HepG2 (cell line): ENCODE measurements around the gene ERBB3. TPM values are rescaled to one million over a fixed set of nuclear protein-coding genes. Genes with fewer than 3 reads are reported as not detected.

Experiments used
- ATAC-seq: fragments of 200-7000 bp; cut with Tn5 transposase; 3 replicates; pipeline ENCODE4 v1.9.1; 2020; ENCODE audit warnings: mild to moderate bottlenecking, moderate library complexity
- BruUV-seq: library from RNA; stranded (reverse); fragments of 400-500 nt; replicated peaks from 2 replicates; lab custom pipeline; 2021; lab: Mats Ljungman, UMichigan
- CTCF ChIA-PET: fragments of 300-600 bp; formaldehyde crosslinking; extraction: SDS; loops from one replicate; lab custom pipeline; 2021; ENCODE audit warnings: low total read pairs, inconsistent platforms, low intra/inter-chr PET ratio; lab: Yijun Ruan, JAX
- POLR2A ChIA-PET: fragments of 350-600 bp; sonication (Branson Sonifier 250); formaldehyde crosslinking; loops from one replicate; lab custom pipeline; 2020; ENCODE audit warnings: antibody characterized with exemption, inconsistent platforms; lab: Yijun Ruan, JAX
- DNase-seq: peaks from one replicate; pipeline ENCODE4 v3.0.0-alpha.2; 2015; ENCODE audit warnings: low spot score
- FAIRE-seq: peaks from 3 replicates; lab custom pipeline; 2011; peaks lifted over from hg19 to GRCh38; lab: Jason Lieb, UNC
- H2AFZ ChIP-seq: one replicate; pipeline ENCODE4 v1.6.1; 2011; ENCODE audit warnings: low read length, inconsistent platforms
- H3K27ac ChIP-seq: fragments of 300-600 bp; 3 replicates; pipeline ENCODE4 v1.8.0; 2011; ENCODE audit warnings: mixed run types, mild to moderate bottlenecking, mixed read lengths, low read length, inconsistent platforms; ENCODE audit not compliant: insufficient read depth; ENCODE audit errors: extremely low read length
- H3K27me3 ChIP-seq, 2 experiments: fragments of 200-600 bp in 1 of 2; 2 replicates in 1 of 2; 3 replicates in 1 of 2; pipeline versions ENCODE4 v1.6.0 to v1.8.0; 2011; ENCODE audit warnings: low read length in 2 of 2, mild to moderate bottlenecking in 2 of 2, moderate library complexity in 2 of 2, inconsistent platforms in 1 of 2; ENCODE audit not compliant: insufficient read depth in 2 of 2, control insufficient read depth in 1 of 2
- H3K36me3 ChIP-seq, 2 experiments: fragments of 200-600 bp in 1 of 2; replicated peaks in 1 of 2; 2 replicates in 1 of 2; 3 replicates in 1 of 2; pipeline versions ENCODE4 v1.5.1 to v1.8.0; 2011; ENCODE audit warnings: low read length in 2 of 2, inconsistent platforms in 1 of 2; ENCODE audit not compliant: insufficient read depth in 2 of 2, control insufficient read depth in 1 of 2
- H3K4me1 ChIP-seq: 2 replicates; pipeline ENCODE4 v1.5.1; 2012; ENCODE audit warnings: low read length, inconsistent platforms; ENCODE audit not compliant: insufficient read depth
- H3K4me2 ChIP-seq: 2 replicates; pipeline ENCODE4 v1.6.0; 2011; ENCODE audit warnings: low read depth, low read length, inconsistent platforms
- H3K4me3 ChIP-seq, 3 experiments: fragments of 200-600 bp in 1 of 3; sonication (generic), shearing (Covaris generic) in 1 of 3; replicated peaks in 1 of 3; 2 replicates each; pipeline ENCODE4 v1.5.1; 2011 to 2016; ENCODE audit warnings: low read length in 3 of 3, inconsistent platforms in 2 of 3, low read depth in 2 of 3, mild to moderate bottlenecking in 2 of 3, control low read depth in 1 of 3, mixed read lengths in 1 of 3; ENCODE audit not compliant: insufficient read depth in 1 of 3
- H3K79me2 ChIP-seq: one replicate; pipeline ENCODE4 v1.6.1; 2011; ENCODE audit warnings: low read length, inconsistent platforms; ENCODE audit not compliant: insufficient read depth
- H3K9ac ChIP-seq: 2 replicates; pipeline ENCODE4 v1.6.0; 2011; ENCODE audit warnings: mild to moderate bottlenecking, low read depth, low read length, inconsistent platforms; ENCODE audit not compliant: insufficient read depth
- H3K9me3 ChIP-seq: 2 replicates; pipeline ENCODE4 v1.5.1; 2012; ENCODE audit warnings: mild to moderate bottlenecking, low read length
- H4K20me1 ChIP-seq: 2 replicates; pipeline ENCODE4 v1.6.0; 2011; ENCODE audit warnings: inconsistent platforms, mild to moderate bottlenecking, low read length, moderate library complexity; ENCODE audit not compliant: insufficient read depth
- CC2D1A ChIP-seq: sonication (generic); formaldehyde crosslinking; IDR thresholded peaks from 2 replicates; pipeline ENCODE4 v1.8.1; 2023; ENCODE audit warnings: mild to moderate bottlenecking, missing genetic modification reagents
- FUBP1 ChIP-seq: sonication (generic); formaldehyde crosslinking; IDR thresholded peaks from 2 replicates; pipeline ENCODE4 v1.5.1; 2020; ENCODE audit warnings: missing genetic modification reagents, mild to moderate bottlenecking, borderline replicate concordance
- ZBTB42 ChIP-seq: sonication (generic); formaldehyde crosslinking; IDR thresholded peaks from 2 replicates; pipeline ENCODE4 v1.5.0; 2020; ENCODE audit warnings: mild to moderate bottlenecking, missing genetic modification reagents
- ZSCAN20 ChIP-seq: sonication (generic); formaldehyde crosslinking; IDR thresholded peaks from 2 replicates; pipeline ENCODE4 v1.4.0; 2020; ENCODE audit warnings: missing genetic modification reagents, mild to moderate bottlenecking, borderline replicate concordance
- WGBS: methylation state at CpG from one replicate; pipeline ENCODE4 v1.1.6; 2017; ENCODE audit warnings: low lambda C conversion rate; 5-methylcytosine and 5-hydroxymethylcytosine counted together
- in situ Hi-C: cut with HindIII; loops from 2 replicates; pipeline ENCODE4 v1.10.0; 2017; ENCODE audit warnings: low pct_unique_long_range_greater_than_20kb; ENCODE audit not compliant: extremely low pct_ligation_motif_present
- intact Hi-C: fragments of 100-400 bp; cut with micrococcal nuclease; formaldehyde crosslinking; loops from one replicate; pipeline ENCODE4 v1.10.0; 2022; ENCODE audit not compliant: unreplicated experiment
- polyA plus RNA-seq, 8 experiments: library from polyadenylated mRNA; depleted of rRNA in 3 of 8; stranded (reverse) in 7 of 8; unstranded in 1 of 8; fragments of >200 nt; fragmentation: Illumina TruSeq in 4 of 8; extraction: Trizol in 4 of 8; gene quantifications; 2 replicates each; pipeline versions ENCODE4 v1.2.1 to v1.2.3, GENCODE V29; 2011 to 2016; ENCODE audit warnings: low read depth in 4 of 8, missing spikeins in 1 of 8, mixed read lengths in 1 of 8; ENCODE audit not compliant: insufficient read depth in 1 of 8
- total RNA-seq, 5 experiments: library from RNA; depleted of rRNA; stranded (reverse); fragments of >200 nt; fragmentation: Illumina TruSeq; extraction: Trizol; gene quantifications; 2 replicates each; pipeline ENCODE4 v1.2.3, GENCODE V29; 2016; ENCODE audit warnings: low read depth in 1 of 5
- TF ChIP-seq, protein P1 (sequence below): IDR thresholded peaks from 2 replicates; pipeline ENCODE4 v1.6.1; 2016
- TF ChIP-seq, protein P2 (sequence below): sonication (generic); formaldehyde crosslinking; IDR thresholded peaks from 2 replicates; pipeline ENCODE4 v1.4.0; 2020; ENCODE audit warnings: mild to moderate bottlenecking, missing genetic modification reagents
- TF ChIP-seq, protein P3 (sequence below): sonication (generic); formaldehyde crosslinking; IDR thresholded peaks from 2 replicates; pipeline ENCODE4 v1.5.0; 2020; ENCODE audit warnings: missing genetic modification reagents

Gene ERBB3
- total and polyA plus RNA-seq, 2 of the 13 experiments (the other 11 are each of a cell fraction or from before 2014, with no cell fraction given): 93.6 to 358 TPM

- TF ChIP-seq, protein P1, sequence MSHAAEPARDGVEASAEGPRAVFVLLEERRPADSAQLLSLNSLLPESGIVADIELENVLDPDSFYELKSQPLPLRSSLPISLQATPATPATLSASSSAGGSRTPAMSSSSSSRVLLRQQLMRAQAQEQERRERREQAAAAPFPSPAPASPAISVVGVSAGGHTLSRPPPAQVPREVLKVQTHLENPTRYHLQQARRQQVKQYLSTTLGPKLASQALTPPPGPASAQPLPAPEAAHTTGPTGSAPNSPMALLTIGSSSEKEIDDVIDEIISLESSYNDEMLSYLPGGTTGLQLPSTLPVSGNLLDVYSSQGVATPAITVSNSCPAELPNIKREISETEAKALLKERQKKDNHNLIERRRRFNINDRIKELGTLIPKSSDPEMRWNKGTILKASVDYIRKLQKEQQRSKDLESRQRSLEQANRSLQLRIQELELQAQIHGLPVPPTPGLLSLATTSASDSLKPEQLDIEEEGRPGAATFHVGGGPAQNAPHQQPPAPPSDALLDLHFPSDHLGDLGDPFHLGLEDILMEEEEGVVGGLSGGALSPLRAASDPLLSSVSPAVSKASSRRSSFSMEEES: no peak
- TF ChIP-seq, protein P2, sequence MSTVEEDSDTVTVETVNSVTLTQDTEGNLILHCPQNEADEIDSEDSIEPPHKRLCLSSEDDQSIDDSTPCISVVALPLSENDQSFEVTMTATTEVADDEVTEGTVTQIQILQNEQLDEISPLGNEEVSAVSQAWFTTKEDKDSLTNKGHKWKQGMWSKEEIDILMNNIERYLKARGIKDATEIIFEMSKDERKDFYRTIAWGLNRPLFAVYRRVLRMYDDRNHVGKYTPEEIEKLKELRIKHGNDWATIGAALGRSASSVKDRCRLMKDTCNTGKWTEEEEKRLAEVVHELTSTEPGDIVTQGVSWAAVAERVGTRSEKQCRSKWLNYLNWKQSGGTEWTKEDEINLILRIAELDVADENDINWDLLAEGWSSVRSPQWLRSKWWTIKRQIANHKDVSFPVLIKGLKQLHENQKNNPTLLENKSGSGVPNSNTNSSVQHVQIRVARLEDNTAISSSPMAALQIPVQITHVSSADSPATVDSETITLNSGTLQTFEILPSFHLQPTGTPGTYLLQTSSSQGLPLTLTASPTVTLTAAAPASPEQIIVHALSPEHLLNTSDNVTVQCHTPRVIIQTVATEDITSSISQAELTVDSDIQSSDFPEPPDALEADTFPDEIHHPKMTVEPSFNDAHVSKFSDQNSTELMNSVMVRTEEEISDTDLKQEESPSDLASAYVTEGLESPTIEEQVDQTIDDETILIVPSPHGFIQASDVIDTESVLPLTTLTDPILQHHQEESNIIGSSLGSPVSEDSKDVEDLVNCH (CRISPR knock-in tag): no peak
- no peak for TF ChIP-seq CC2D1A (CRISPR knock-in tag)
- no peak for TF ChIP-seq ZSCAN20 (CRISPR knock-in tag)
Observed at GRCh38 chr12:56038022-56038655, 41.8 kb upstream of the ERBB3 start (continued).

DNA sequence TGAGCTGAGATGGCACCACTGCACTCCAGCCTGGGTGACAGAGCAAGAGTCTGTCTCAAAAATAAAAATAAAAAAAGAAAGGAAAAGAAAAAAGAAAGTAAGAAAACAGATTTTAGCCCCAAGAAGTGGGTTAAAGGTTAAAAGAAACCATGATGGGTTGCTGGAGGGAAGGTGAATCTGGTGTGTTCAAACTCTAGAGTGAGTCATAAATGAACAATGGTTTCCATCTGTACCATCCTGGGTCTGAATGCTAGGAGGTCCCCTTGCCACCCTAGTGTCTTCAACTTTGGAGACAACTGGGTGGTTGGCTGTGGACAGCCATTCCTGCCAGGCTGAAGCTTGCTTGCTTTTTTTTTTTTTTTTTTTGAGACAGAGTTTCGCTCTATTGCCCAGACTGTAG, 39.8 kb upstream of the ERBB3 start:
- DNase-seq (no peak), ATAC-seq (no peak), FAIRE-seq (no peak)
- Histone ChIP-seq H3K27me3 (no peaks in the 10 kb centered on the region), H3K27ac (no peak overlapping the region), H2AFZ (no peak overlapping the region), H3K4me3 (no peak overlapping the region), H3K36me3 (peaks cover 2 to 21% of the 10 kb centered on the region in 2 experiments), H3K9ac (no peak overlapping the region), H3K9me3 (no peaks in the 10 kb centered on the region), H3K4me1 (peaks cover 44% of the 10 kb centered on the region), H3K79me2 (peaks cover 21% of the 10 kb centered on the region), H3K4me2 (0 out of 2 replicates have a peak overlapping the region, but pooled peaks have one; percentile 89), H4K20me1 (peaks cover 6% of the 10 kb centered on the region; the same call in 1 of the 2 replicates)
- ChIA-PET CTCF (interaction anchor here (1.9 kb wide), 1 partner anchor 43 kb away, joined by 4 read pairs; the partner anchor contains the start of gene SUOX), POLR2A (interaction anchor here (0.8 to 3.4 kb wide), 5 partner anchors 33 to 66 kb away, joined by 3 to 26 read pairs (median 7); partner anchors contain the start of genes PA2G4, RAB5B and SUOX)
- intact Hi-C loops (no loop called here), in situ Hi-C loops (no loop called here)
- TF ChIP-seq ZBTB42 (CRISPR knock-in tag) (no peak), FUBP1 (CRISPR knock-in tag) (no peak)
- TF ChIP-seq, protein P3, sequence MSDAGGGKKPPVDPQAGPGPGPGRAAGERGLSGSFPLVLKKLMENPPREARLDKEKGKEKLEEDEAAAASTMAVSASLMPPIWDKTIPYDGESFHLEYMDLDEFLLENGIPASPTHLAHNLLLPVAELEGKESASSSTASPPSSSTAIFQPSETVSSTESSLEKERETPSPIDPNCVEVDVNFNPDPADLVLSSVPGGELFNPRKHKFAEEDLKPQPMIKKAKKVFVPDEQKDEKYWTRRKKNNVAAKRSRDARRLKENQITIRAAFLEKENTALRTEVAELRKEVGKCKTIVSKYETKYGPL: no peak
- BruUV-seq: no TSS peak
- 100% methylated on average over 1 of the region's 1 CpG for WGBS
